Vagina (tissue), 2 donors: Measurements from ENCODE around the gene PRAMEF26. TPM values are rescaled to one million over a fixed set of nuclear protein-coding genes. Genes with fewer than 3 reads are reported as not detected.
"Not testable (repeated sequence)": the region's sequence is repeated elsewhere in the genome, so short reads cannot be mapped to it uniquely, and the experiment has no call there.

Source experiments
- DNase-seq, 2 donors: peaks; one replicate each; pipeline ENCODE4 v3.0.0-alpha.2; 2017; ENCODE audit errors: extremely low spot score in 2 of 2
- H3K27ac ChIP-seq: fragments of 200-600 bp; sonication (generic); one replicate; pipeline ENCODE4 v1.5.1; 2019
- H3K27me3 ChIP-seq: fragments of 200-600 bp; sonication (generic); one replicate; pipeline ENCODE4 v1.5.1; 2019
- H3K36me3 ChIP-seq, 2 donors: fragments of 200-600 bp; sonication (generic); one replicate each; pipeline ENCODE4 v1.5.1; 2017 to 2019
- H3K4me1 ChIP-seq: fragments of 200-600 bp; sonication (generic); one replicate; pipeline ENCODE4 v1.5.1; 2019
- H3K4me3 ChIP-seq, 2 donors: fragments of 200-600 bp; sonication (generic); 1 replicate in 1 of 2; 2 replicates in 1 of 2; pipeline ENCODE4 v1.5.1; 2016 to 2019
- H3K9me3 ChIP-seq: fragments of 200-600 bp; sonication (generic); one replicate; pipeline ENCODE4 v1.5.1; 2019
- intact Hi-C: fragments of 100-400 bp; cut with DNase I; formaldehyde crosslinking; loops from one replicate; pipeline ENCODE4 v1.15.1; 2023
- total RNA-seq: library from RNA; depleted of rRNA; stranded (reverse); fragments of >200 nt; gene quantifications from one replicate; pipeline ENCODE4 v1.2.3, GENCODE V29; 2016

PRAMEF26 gene
- not detected for total RNA-seq

DNA sequence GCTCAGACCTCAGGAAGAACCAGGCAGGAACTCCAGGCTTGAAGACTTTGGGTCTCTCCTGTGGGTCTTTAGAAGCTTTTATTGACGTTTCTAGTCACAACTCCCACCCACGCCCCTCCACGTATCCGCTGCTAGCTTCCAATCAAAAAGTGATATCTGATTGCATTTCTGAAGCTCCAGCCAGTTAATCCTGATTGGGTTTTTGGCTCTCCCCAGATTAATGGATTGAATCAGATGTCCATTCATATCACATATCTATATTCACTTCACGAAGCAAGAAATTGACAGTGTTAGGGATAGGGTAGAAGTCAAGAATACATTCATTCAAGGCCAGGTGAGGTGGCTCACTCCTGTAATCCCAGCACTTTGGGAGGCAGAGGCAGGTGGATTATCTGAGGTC is at the start of gene PRAMEF26:
TSS of gene PRAMEF26 (minus strand) at position 101 of the 400 bp plus-strand sequence. CDS start 2,914 bp downstream, outside the sequence.
- H3K9me3 ChIP-seq, intact Hi-C loops, H3K36me3 ChIP-seq, H3K27ac ChIP-seq, H3K4me1 ChIP-seq, H3K27me3 ChIP-seq, DNase-seq, H3K4me3 ChIP-seq: not testable (repeated sequence)

DNA sequence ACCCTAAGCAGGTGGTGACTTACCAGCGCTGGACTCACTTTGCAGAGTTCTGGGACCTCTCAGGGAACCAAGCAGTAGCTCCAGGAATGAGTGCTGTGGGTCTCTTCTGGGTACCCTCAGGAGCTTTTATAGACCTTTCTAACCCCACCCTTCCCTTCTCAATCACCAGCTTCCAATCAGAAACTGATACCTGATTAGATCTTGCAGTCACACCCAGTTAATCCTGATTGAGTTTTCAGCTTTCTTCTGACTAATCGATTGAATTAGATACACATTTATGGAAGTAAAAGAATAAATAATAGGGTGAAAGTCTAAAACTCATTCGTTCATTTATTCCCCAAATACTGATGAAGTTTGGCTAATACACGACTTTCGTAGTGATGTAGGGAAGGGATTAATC is 45.5 kb upstream of the PRAMEF26 start, which contains the start of gene PRAMEF13:
TSS of gene PRAMEF13 (minus strand) at position 101 of the 400 bp plus-strand sequence. CDS start 1,820 bp downstream, outside the sequence.
- DNase-seq, H3K4me1 ChIP-seq, H3K27me3 ChIP-seq, intact Hi-C loops, H3K9me3 ChIP-seq, H3K27ac ChIP-seq, H3K4me3 ChIP-seq, H3K36me3 ChIP-seq: not testable (repeated sequence)

DNA sequence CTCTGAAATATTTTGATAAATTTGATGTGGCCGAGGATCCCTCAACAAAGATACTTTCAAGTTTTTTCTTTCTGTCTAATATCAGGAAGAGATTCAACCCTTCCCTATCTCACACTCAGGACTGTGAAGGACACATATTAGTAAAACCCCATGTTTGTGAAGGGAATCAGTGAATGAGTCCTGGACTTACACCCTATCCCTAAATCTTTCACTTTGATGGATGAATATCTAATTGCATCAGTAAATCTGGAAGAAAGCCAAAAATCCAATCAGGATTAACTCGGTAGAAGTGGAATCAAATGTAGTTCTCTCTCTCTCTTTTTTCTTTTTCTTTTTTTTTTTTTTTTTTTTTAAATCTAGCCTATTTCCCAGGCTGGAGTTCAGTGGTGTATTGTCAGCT is 15.7 kb upstream of the PRAMEF26 start, which contains the start of gene PRAMEF9:
TSS of gene PRAMEF9 (plus strand) at position 301 of the 400 bp plus-strand sequence. CDS start 3,433 bp downstream, outside the sequence.
- H3K27me3 ChIP-seq, DNase-seq, H3K9me3 ChIP-seq, H3K4me3 ChIP-seq, intact Hi-C loops, H3K4me1 ChIP-seq, H3K36me3 ChIP-seq, H3K27ac ChIP-seq: not testable (repeated sequence)

DNA sequence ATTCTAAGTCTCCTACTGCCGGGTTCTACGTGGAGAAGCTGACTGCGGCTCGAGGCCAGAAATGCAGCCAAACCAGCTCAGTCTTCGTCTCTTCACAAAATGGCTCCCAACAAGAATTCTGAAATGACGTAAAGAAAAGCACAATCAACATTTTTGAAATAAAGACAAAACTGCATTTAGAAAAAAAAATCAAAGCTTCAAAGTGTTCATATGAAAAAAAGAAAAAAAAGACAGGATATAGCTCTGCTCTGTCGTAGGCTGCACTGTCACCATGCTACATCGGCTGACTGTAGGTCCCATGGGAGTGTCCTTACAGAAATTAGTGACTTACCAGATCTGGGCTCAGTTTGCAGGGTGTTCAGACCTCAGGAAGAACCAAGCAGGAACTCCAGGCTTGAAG is 9.7 kb upstream of the PRAMEF26 start, which contains the start of gene HNRNPCL4:
TSS of gene HNRNPCL4 (minus strand) at position 101 of the 400 bp plus-strand sequence. CDS start 164 bp downstream, outside the sequence.
- H3K36me3 ChIP-seq, H3K4me1 ChIP-seq, H3K27me3 ChIP-seq, H3K4me3 ChIP-seq, H3K9me3 ChIP-seq, H3K27ac ChIP-seq, DNase-seq, intact Hi-C loops: not testable (repeated sequence)

DNA sequence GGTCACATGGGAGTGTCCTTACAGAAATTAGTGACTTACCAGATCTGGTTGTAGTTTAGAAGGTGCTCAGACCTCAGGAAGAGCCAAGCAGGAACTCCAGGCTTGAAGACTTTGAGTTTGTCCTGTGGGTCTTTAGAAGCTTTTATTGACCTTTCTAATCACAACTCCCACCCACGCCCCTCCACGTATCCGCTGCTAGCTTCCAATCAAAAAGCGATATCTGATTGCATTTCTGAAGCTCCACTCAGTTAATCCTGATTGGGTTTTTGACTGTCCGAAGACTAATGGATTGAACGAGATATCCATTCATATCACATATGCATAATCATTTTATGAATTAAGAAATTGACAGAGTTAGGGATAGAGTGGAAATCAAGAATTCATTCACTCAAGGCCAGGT is 39.1 kb downstream of the PRAMEF26 start, which contains the start of gene HNRNPCL2:
TSS of gene HNRNPCL2 (minus strand) at position 101 of the 400 bp plus-strand sequence. CDS start 454 bp downstream, outside the sequence.
- H3K36me3 ChIP-seq, DNase-seq, H3K4me3 ChIP-seq, intact Hi-C loops, H3K4me1 ChIP-seq, H3K27me3 ChIP-seq, H3K27ac ChIP-seq, H3K9me3 ChIP-seq: not testable (repeated sequence)

Other genes with a start within 250 kb of the PRAMEF26 start
- not detected for gene PRAMEF7, start 239.4 kb downstream of the PRAMEF26 start, total RNA-seq
- gene PRAMEF6, start 208.4 kb downstream of the PRAMEF26 start, total RNA-seq: not detected
- gene PRAMEF27, start 99.4 kb downstream of the PRAMEF26 start, total RNA-seq: not detected
- not detected for gene HNRNPCL3, start 95.2 kb downstream of the PRAMEF26 start, total RNA-seq
- gene PRAMEF25, start 85.2 kb downstream of the PRAMEF26 start, total RNA-seq: not detected
- gene HNRNPCL2, start 39.2 kb downstream of the PRAMEF26 start, total RNA-seq: not detected
- not detected for gene HNRNPCL4, start 9.6 kb upstream of the PRAMEF26 start, total RNA-seq
- gene PRAMEF9, start 15.8 kb upstream of the PRAMEF26 start, total RNA-seq: not detected
- gene PRAMEF13, start 45.4 kb upstream of the PRAMEF26 start, total RNA-seq: not detected
- not detected for gene PRAMEF18, start 70.1 kb upstream of the PRAMEF26 start, total RNA-seq
- gene PRAMEF5, start 98.2 kb upstream of the PRAMEF26 start, total RNA-seq: not detected
- gene PRAMEF8, start 129.1 kb upstream of the PRAMEF26 start, total RNA-seq: not detected
- not detected for gene PRAMEF33, start 147.5 kb upstream of the PRAMEF26 start, total RNA-seq
- gene PRAMEF15, start 159.6 kb upstream of the PRAMEF26 start, total RNA-seq: not detected
- not detected for gene PRAMEF14, start 191.1 kb upstream of the PRAMEF26 start, total RNA-seq
- not detected for gene PRAMEF19, start 215.9 kb upstream of the PRAMEF26 start, total RNA-seq
- not detected for gene PRAMEF17, start 233.6 kb upstream of the PRAMEF26 start, total RNA-seq